GM21529 (cell line): ENCODE data around the gene C1QC.

Experiments used
- ATAC-seq: cut with Tn5 transposase; IDR thresholded peaks from one replicate; pipeline ENCODE4 v1.9.1; 2021; ENCODE audit not compliant: unreplicated experiment

Gene C1QC

DNA sequence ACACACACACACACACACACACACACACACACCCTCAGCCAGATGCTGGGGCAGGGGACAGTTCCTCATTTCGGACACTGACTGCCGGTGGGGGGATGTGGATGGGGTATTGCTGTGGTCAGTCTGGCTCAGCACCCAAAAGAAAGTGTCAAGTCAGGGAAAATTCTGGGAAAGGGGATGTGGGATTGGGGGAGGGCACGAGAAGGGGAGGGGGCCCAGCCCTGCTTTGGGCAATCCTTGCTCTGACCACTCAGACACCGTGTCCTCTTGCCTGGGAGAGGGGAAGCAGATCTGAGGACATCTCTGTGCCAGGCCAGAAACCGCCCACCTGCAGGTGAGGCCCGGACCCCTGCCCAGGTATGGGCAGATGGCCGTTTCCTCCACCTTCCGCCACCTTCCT, at the start of gene C1QC:
Gene C1QC, plus strand, starts transcription at position 253 of the 400 bp plus-strand sequence. CDS start 391 bp downstream, outside the sequence.
- ATAC-seq, result no peak

DNA sequence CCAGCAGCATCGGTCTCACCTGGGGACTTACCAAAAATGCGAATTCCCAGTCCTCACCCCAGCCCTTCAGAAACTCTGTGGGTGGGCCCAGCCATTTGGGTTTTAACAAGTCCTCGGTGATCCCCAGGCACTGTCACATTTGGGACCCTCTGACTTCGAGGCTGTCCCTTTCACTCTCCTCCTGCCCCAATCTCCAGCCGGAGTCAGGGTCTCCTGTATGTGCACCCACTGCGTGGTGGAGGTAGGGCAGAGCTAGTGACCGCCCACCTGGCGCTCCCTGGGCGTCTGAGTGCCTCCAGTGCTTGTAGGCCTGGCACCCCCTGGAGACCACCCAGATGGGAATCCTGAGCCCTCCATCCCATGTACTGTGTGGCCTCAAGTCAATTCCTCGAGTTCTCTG, 49.0 kb upstream of the C1QC start:
- ATAC-seq, result no peak

DNA sequence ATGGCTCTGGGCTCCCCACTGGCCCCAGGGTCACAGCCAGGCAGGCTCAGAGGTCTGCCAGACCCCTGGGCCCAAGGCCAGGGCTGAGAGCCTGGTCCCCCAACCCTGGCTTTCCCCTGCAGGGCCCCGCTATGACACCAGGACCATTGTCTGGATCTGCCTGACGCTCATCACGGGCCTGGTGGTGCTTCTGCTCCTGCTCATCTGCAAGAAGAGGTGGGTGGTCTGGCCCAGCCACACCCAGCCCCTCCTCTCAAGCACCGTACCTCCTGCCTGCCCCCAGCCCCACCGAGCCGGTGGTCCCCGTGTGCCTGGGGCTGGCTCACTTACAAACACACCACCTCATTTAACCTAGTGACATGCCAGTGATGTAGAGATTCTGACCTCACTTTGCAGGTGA, 48.3 kb upstream of the C1QC start:
- no peak for ATAC-seq

DNA sequence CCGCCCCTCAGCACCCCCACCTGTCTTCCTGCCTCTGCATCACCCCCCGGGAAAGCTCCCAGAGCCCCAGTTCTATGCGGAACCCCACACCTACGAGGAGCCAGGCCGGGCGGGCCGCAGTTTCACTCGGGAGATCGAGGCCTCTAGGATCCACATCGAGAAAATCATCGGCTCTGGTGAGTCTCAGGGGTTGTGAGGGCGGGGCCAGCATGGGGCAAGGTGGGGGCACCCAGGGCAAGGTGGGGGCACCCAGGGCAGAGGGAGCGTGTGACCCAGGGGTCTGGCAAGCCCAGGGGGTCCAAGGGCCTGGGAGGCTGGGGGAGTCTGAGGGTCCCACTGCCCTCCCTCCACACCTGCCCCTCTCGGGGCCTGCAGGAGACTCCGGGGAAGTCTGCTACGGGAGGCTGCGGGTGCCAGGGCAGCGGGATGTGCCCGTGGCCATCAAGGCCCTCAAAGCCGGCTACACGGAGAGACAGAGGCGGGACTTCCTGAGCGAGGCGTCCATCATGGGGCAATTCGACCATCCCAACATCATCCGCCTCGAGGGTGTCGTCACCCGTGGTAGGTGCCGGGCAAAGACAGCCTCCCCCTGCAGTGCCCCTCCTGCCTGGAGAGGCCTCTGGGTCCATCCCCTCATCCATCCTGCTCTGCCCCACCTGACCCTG, 46.0 kb upstream of the C1QC start:
- ATAC-seq, result no peak

DNA sequence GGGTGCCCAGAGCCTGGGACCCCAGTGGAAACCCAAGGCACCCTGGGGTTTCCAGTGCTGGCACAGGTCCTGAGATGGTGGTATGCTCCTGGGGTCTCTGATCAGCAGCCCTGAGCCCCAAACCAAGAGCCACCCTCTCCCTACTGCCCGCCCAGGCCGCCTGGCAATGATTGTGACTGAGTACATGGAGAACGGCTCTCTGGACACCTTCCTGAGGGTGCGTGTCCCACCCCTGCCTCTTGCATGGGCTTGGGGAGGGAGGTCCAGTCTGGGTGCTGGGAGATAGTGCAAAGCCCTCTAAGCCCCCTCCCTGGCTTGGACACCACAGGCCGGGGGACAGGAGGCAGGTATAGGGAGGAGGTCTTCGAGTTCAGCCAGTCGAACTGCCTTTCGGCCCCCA, 45.4 kb upstream of the C1QC start:
- no peak for ATAC-seq

DNA sequence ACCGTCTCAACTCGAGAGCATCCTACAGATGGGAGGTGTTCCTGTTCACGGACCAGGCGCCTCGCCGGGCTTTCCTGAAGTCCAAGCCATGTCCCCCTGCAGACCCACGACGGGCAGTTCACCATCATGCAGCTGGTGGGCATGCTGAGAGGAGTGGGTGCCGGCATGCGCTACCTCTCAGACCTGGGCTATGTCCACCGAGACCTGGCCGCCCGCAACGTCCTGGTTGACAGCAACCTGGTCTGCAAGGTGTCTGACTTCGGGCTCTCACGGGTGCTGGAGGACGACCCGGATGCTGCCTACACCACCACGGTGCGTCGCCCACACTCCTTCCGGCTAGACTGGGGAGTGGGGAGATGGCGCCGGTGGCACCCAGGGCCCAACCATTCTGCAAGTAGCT, 44.7 kb upstream of the C1QC start:
- no peak for ATAC-seq

DNA sequence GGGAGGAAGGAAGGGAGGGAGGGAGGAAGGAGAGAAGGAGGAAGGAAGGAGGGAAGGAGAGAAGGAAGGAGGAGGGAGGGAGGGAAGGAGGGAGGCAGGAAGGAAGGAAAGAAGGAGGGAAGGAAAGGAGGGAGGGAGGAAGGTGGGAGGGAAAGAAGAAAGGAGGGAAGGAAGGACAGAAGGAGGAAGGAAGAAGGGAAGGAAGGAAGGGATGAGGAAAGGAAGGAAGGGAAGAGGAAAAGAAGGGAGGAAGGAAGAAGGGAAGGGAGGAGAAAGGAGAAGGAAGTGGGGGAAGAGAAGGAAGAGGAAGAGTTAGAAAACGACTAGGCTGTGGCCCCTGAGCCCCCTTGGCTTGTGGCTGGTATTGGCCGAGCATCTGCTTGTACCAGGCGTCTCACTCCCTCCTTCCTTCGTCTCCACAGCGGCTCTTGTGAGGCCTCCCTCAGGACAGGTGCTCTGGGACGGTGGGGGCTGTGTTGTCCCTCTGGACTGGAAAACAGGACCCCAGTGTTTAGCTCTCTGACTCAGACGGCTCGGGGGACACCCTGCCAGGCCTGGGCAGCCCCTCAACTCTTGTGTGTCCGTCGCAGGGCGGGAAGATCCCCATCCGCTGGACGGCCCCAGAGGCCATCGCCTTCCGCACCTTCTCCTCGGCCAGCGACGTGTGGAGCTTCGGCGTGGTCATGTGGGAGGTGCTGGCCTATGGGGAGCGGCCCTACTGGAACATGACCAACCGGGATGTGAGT, 43.2 kb upstream of the C1QC start:
- ATAC-seq, result no peak

DNA sequence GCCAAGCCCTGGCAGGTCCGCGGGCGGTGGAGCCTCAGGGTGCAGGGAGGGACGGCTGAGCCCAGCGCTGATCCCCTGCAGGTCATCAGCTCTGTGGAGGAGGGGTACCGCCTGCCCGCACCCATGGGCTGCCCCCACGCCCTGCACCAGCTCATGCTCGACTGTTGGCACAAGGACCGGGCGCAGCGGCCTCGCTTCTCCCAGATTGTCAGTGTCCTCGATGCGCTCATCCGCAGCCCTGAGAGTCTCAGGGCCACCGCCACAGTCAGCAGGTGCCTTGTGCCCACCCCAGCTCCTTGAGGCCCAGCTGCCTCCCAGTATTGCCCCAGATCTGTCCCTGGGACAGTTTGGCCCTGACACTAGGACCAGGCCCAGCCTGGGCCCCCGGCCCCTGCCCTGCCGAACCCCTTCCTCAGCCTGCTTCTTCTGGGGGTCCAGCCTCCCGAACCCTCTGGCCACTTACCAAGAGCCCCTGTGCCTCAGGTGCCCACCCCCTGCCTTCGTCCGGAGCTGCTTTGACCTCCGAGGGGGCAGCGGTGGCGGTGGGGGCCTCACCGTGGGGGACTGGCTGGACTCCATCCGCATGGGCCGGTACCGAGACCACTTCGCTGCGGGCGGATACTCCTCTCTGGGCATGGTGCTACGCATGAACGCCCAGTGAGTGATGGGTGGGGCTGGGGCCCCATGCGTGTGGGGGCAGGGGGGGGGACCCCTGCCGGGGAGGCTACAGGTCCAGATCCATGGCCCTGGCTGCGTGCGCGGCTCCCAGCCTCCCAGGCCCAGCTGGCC, 42.4 kb upstream of the C1QC start:
- ATAC-seq, result no peak

DNA sequence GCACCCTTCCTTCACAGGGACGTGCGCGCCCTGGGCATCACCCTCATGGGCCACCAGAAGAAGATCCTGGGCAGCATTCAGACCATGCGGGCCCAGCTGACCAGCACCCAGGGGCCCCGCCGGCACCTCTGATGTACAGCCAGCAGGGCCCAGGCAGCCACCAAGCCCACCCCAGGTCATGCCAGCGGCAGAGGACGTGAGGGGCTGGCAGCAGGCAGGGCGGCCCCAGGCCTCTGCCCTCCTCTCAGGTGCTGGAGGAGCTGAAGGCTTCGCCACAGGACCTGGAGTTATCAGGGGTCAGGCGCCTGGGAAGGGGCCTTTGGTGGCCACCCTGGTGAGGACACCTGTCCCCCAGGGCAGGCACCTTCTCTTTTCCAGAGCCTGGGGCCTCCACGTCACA, 41.8 kb upstream of the C1QC start:
- no peak for ATAC-seq

DNA sequence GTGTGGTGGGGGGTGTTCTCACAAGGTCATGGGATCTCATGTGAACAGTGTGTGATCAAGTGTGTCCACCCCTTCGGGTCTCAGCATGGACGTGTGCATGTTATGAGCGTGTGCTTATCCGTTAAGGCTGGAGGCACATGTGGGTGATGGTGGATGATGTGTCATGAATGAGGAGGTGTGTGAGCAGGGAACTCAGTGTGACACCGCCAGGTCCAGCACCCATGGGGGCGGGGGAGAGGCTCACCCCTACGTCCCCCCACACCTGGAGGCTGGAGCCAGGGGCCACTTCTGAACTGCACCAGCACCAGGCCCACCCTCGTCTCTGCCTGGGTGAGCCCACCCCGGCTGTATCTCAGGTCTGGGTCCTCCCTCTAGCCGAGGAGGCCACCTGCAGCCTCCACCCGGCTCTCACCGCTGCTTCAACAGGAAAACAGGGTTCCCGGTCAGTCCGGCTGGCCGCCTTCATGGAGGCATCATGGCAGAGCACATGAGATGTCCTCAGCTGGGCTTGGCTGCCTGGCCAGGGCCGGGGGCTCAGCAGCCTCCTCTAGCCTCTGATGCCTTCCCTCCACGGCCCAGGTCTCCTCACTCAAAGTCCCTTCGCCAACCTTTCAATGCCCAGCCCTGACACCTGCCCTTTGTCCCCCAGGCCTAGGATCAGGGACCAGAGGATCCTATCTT, 41.2 kb upstream of the C1QC start:
- no peak for ATAC-seq

DNA sequence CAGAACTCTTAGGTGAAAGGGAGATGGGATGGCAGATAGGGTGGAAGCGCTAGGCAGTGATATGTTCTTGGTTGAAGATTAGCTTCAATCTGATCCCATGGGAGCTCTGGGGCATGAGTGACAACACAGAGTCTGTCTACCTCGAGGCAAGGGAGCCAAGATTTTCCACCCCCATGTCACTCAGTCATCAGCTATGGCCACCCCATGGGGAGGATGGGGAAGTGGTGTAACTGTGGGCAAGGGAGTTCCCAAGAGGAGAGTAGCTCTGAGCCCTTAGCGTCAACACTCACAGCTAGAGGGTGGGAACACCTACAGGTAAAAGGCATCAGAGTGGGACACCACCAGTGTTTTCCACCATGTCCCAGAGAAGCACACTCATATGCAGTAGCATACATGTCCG, 37.3 kb upstream of the C1QC start:
- ATAC-seq, result no peak

DNA sequence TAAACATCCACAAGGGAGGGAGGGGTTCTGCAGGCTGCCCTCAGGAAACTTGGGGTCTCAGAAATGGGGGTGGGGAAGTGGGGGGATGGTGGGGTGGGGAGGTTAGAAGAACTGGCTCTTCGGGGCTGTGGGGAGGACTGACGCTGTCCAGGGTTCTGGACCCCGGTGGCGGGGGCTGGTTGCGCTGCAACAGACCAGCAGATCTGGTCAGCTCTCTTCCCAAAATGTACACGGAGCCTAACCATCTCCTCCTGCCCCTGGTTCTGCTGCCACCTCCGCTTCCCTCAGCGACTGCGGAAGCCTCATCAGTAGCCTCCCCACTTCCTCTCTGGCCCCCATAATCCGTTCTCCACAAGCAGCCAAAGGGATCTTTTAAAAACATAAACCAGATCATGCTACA, 36.3 kb upstream of the C1QC start:
- no peak for ATAC-seq

DNA sequence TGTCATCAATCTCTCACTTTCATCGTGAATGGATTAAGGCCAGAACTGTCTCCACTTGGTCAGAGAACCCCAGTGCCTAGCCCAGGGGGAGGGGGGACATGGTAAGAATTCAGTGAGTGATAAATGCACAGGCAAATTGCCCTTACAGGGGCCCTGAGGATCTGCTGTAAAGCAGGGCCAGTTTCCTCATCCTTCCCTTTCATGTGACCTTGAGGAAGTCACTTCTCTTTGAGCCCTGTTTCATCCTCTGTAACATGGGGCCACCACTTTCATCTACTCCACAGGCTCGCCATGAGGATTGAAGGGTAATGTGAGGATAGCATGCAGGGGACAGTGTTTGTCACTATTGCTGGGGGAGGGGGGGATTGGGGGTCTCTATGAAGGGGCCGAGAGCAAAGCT, 35.1 kb upstream of the C1QC start:
- ATAC-seq, result no peak

DNA sequence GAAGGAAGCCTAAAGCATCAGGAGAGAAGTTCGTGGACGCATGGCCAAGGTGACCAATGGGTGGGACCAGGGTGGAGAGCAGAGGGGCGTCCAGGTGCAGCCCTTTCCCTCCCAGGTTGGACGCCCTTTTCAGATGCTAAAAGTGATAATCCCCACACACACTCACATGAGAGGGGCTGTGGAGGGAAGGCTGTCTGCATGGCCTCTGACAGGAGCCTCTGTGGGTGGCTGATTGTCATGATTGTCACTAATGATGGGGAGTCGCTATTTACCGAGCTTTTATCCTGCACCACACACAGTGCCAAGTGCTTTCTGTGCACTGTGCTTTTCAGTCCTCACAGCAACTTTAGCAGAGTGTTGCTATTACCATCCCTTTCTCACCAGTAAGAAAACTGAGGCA, 34.1 kb upstream of the C1QC start:
- ATAC-seq, result no peak

DNA sequence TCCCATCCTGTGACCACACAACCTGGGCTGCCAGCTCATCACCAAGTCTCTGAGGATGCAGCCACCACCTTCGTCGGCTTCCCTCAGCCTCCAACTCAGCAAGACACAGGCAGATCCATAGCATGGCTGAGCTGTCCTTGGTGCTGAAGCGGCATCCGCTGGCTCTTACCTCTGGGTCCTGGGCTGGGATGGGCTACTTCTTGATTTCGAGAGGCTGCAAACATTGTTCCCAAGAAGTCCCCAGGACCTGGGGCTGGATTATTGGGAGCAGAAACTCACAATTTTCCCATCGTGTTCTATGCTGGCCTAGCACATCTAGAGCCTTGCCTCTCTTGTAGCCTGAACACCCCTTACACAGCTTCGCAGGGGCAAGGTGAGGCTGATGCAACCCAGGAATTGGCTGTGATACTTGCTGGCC, 31.9 kb upstream of the C1QC start:
- ATAC-seq, result no peak

DNA sequence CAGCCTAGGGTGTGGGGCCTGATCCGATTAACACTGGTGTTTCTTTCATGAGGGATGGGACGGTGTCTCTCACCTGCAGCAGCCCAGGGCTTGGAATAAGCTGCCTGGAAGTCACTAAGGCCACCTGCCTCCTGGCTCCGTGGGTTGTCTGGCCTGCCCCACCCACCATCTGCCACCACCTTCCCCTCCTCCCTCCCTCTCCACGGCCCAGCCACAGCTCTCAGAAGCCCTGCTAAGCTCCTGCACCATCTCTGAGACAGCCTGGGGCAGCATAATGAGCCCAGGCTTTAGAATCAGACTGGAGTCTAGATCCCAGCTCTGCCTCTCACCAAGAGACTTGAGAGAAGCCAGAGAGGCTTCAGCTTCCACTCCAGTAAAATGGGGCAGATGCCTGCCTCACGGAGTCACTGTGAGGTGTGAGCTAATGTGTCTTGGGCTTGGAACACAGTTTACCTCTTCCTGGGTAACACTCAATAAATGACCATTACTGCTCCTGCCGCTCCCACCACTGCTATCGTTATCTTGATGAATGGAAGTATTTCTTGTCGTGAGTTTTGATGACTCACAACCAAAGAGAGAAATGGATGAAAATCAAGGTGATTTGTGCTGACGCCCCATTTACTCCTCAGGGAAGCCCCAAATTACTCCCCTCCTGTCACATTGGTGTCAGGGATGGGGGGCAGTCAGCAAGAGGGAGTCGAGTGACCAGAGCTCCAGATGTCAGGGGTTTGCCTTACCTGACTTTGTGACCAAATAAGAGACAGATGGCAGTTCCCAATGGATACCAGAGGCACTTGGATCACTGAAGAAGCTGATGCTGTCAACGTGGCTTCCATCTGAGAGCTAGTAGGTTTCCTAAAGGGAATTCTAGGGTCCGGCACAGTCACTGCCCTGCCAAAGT, 30.5 kb upstream of the C1QC start:
- no peak for ATAC-seq

DNA sequence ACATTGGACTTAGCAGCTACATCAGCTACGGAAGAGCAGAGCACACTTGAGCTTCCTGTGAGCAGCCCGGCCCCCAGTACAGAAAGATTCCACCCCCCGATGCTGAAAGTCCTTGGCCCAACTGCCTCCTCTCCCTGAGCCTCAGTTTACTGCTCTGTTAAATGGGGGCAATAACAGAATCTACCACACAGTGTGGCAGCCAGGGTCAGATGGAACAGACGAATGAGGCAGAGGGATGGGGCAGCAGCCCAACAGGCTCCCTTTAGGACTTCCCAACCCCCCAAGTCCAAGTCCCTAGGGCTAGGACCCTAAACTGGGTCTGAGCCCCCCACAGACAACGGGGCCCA, 29.9 kb upstream of the C1QC start:
- ATAC-seq, result no peak

DNA sequence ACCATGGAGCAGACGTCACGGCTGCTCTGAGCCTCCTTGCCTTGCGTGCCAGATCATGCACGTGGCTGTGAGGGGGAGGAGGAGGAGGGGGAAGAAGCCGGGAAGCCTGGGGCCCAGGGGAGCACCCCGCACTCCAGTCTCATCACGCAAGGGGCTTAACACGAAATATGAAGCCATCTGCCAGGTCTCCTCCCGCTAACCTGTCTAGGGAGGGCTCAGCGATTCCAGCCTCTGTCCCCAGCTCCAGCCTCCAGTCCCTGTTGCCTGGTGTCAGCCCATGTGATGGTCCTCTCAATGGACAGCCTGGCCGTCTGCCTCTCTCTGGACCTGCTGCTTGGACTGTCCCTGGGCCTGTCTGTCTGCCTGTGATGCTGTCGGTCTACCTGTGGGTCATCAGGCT, 29.5 kb upstream of the C1QC start:
- no peak for ATAC-seq

DNA sequence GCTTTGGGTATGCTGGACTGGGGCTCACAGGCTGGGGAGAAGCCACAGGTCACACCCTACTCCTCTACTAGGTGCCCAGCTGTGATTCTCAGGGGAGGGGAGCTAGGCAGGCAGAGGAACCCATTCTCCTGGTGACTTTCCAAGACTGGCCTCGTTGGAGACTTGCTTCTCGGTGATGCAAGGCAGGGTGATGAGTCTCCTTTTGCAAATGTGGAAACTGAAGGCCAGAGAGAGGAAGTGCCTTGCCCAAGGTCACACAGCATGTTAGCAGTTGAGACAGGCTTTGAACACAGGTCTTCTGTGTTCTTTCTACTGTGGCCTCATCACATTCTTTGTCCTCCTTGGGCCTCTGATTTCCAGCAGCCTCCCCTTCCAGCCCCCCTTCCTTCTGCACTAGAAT, 27.5 kb upstream of the C1QC start:
- no peak for ATAC-seq

DNA sequence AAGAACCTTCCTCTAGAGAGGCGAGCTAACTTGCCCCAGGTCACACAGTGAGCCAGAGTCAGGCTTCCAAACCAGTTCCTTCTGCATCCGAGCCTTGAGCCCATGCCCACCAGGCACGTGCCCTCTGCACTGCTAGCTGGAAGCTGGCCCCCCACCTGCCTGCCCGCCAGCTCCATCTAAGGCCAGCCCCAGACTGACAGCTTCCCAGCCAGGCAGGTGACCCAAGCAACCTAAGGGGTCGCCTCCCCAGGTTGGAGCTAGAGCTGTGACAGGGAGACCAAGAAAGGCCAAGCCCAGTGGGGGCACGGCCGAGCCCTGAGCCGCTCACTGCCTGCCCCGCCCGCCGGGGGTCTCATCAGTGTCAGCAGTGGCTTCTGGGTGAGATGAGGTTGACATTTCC, 26.9 kb upstream of the C1QC start:
- no peak for ATAC-seq

DNA sequence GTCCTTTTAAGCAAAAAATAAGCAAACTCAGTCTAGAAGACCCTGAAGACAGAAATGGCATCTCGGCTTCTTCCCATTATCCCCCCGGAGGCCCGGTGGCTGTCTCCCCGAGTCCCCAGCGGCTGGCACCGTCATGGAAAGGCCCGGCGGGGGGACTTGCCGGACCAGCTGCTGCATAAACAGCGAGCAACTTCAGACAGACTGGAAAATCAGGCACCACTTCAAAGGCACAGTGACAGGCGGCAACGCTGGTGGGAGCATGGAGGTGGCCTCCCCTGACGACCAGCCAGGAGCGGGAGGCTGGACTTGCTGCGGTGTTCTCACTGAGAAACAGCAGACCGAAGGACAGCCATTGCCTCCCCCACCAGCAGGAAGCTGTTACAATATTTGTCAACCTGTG, 25.4 kb upstream of the C1QC start:
- ATAC-seq, result no peak
